Measurements from ENCODE around the gene TOPORS. TPM values are rescaled to one million over a fixed set of nuclear protein-coding genes. Genes with fewer than 3 reads are reported as not detected.
"Not testable (repeated sequence)": the region's sequence is repeated elsewhere in the genome, so short reads cannot be mapped to it uniquely, and the experiment has no call there.

TOPORS gene
- total RNA-seq, 2 donors from 2014 or later, result 25.8 to 28.3 TPM

- Mint-ChIP-seq H3K4me3 (peak overlapping the region; percentile 96), H3K27ac (peak overlapping the region; percentile 98), H3K27me3 (no peaks in the 10 kb centered on the region), H3K36me3 (ENCODE audit: low read depth) (peaks cover 5% of the 10 kb centered on the region), H3K4me1 (peaks cover 26% of the 10 kb centered on the region)
- peak; percentile 18 to 23 (median 19) for DNase-seq
- ATAC-seq, result peak; percentile 12
- H3K9me3 ChIP-seq (ENCODE audit: control insufficient read depth, low read length, poor library complexity, severe bottlenecking), result no peaks in the 10 kb centered on the region
These were observed 922 bp downstream of the TOPORS start for GRCh38 chr9:32551276-32552051.

GRCh38 chr9:32550562-32551275, 1.7 kb downstream of the TOPORS start:
- peak; percentile 85 for ATAC-seq
- Mint-ChIP-seq H3K27ac (peak overlapping the region; percentile 98), H3K4me3 (peak overlapping the region; percentile 96), H3K27me3 (no peaks in the 10 kb centered on the region), H3K36me3 (ENCODE audit: low read depth) (peaks cover 5% of the 10 kb centered on the region), H3K4me1 (peaks cover 22% of the 10 kb centered on the region)
- peak; percentile 90 to 97 (median 95) for DNase-seq
- no peaks in the 10 kb centered on the region for H3K9me3 ChIP-seq (ENCODE audit: control insufficient read depth, low read length, poor library complexity, severe bottlenecking)

- peak overlapping the region; percentile 96 for H3K4me3 Mint-ChIP-seq
- H3K27me3 Mint-ChIP-seq, result no peaks in the 10 kb centered on the region
- peaks cover 5% of the 10 kb centered on the region for H3K36me3 Mint-ChIP-seq (ENCODE audit: low read depth)
- no peaks in the 10 kb centered on the region for H3K9me3 ChIP-seq (ENCODE audit: control insufficient read depth, low read length, poor library complexity, severe bottlenecking)
- DNase-seq (no peak), ATAC-seq (no peak)
- peak overlapping the region; percentile 98 for H3K27ac Mint-ChIP-seq
- peaks cover 22% of the 10 kb centered on the region for H3K4me1 Mint-ChIP-seq
These were observed 2.2 kb downstream of the TOPORS start for GRCh38 chr9:32550150-32550561.

GRCh38 chr9:32548213-32548612, 4.2 kb downstream of the TOPORS start:
- DNase-seq; H3K36me3 Mint-ChIP-seq (ENCODE audit: low read depth); H3K4me3 Mint-ChIP-seq; H3K9me3 ChIP-seq (ENCODE audit: control insufficient read depth, low read length, poor library complexity, severe bottlenecking); ATAC-seq; H3K27me3 Mint-ChIP-seq; H3K27ac Mint-ChIP-seq: not testable (repeated sequence)
- peaks cover 20% of the 10 kb centered on the region for H3K4me1 Mint-ChIP-seq

- Mint-ChIP-seq H3K27ac (no peak overlapping the region), H3K4me3 (no peak overlapping the region), H3K27me3 (no peaks in the 10 kb centered on the region), H3K36me3 (ENCODE audit: low read depth) (peaks cover 11% of the 10 kb centered on the region), H3K4me1 (peaks cover 20% of the 10 kb centered on the region)
- DNase-seq (no peak), ATAC-seq (no peak)
- H3K9me3 ChIP-seq (ENCODE audit: control insufficient read depth, low read length, poor library complexity, severe bottlenecking), result no peaks in the 10 kb centered on the region
These were observed 6.5 kb downstream of the TOPORS start for GRCh38 chr9:32545884-32546283.

GRCh38 chr9:32543047-32543446, 9.3 kb downstream of the TOPORS start:
- no peak for DNase-seq
- no peaks in the 10 kb centered on the region for H3K9me3 ChIP-seq (ENCODE audit: control insufficient read depth, low read length, poor library complexity, severe bottlenecking)
- Mint-ChIP-seq H3K36me3 (ENCODE audit: low read depth) (peaks cover 7% of the 10 kb centered on the region), H3K27ac (no peak overlapping the region), H3K4me3 (no peak overlapping the region), H3K4me1 (peaks cover 9% of the 10 kb centered on the region), H3K27me3 (no peaks in the 10 kb centered on the region)
- no peak for ATAC-seq

GRCh38 chr9:32533816-32534215, 18.6 kb downstream of the TOPORS start:
- Mint-ChIP-seq H3K36me3 (ENCODE audit: low read depth) (peaks cover 7% of the 10 kb centered on the region), H3K4me3 (no peak overlapping the region), H3K27ac (peak overlapping the region; percentile 46), H3K4me1 (peaks cover 11% of the 10 kb centered on the region), H3K27me3 (no peaks in the 10 kb centered on the region)
- ATAC-seq (no peak), DNase-seq (no peak)
- no peaks in the 10 kb centered on the region for H3K9me3 ChIP-seq (ENCODE audit: control insufficient read depth, low read length, poor library complexity, severe bottlenecking)

- ATAC-seq, result no peak
- H3K27ac Mint-ChIP-seq, result peak overlapping the region; percentile 46
These were observed 19.1 kb downstream of the TOPORS start for GRCh38 chr9:32533336-32533735.

GRCh38 chr9:32526707-32527048, 25.7 kb downstream of the TOPORS start:
- Mint-ChIP-seq H3K4me1 (peaks cover 39% of the 10 kb centered on the region), H3K36me3 (ENCODE audit: low read depth) (peaks cover 8% of the 10 kb centered on the region), H3K27me3 (no peaks in the 10 kb centered on the region), H3K4me3 (peak overlapping the region; percentile 94), H3K27ac (peak overlapping the region; percentile 98)
- no peaks in the 10 kb centered on the region for H3K9me3 ChIP-seq (ENCODE audit: control insufficient read depth, low read length, poor library complexity, severe bottlenecking)
- DNase-seq, result no peak
- ATAC-seq, result no peak

More at GRCh38 chr9:32533336-32533735, 19.1 kb downstream of the TOPORS start:
- no peaks in the 10 kb centered on the region for H3K9me3 ChIP-seq (ENCODE audit: control insufficient read depth, low read length, poor library complexity, severe bottlenecking)
- Mint-ChIP-seq H3K36me3 (ENCODE audit: low read depth) (peaks cover 7% of the 10 kb centered on the region), H3K4me3 (no peak overlapping the region), H3K4me1 (peaks cover 11% of the 10 kb centered on the region), H3K27me3 (no peaks in the 10 kb centered on the region)
- DNase-seq, result no peak

GRCh38 chr9:32526041-32526706, 26.2 kb downstream of the TOPORS start, which contains the start of gene RIGI:
TSS of gene RIGI (minus strand) at chr9:32526196. CDS start at chr9:32526166, 30 bp downstream.
- no peaks in the 10 kb centered on the region for H3K27me3 Mint-ChIP-seq
- peak within 1 kb of the TSS; percentile 98 for H3K27ac Mint-ChIP-seq
- no peaks in the 10 kb centered on the region for H3K9me3 ChIP-seq (ENCODE audit: control insufficient read depth, low read length, poor library complexity, severe bottlenecking)
- ATAC-seq (peak; percentile 82), DNase-seq (peak; percentile 74 to 85 (median 80))
- H3K4me1 Mint-ChIP-seq, result peaks cover 41% of the 10 kb centered on the region
- peaks cover 8% of the 10 kb centered on the region for H3K36me3 Mint-ChIP-seq (ENCODE audit: low read depth)
- peak within 1 kb of the TSS; percentile 94 for H3K4me3 Mint-ChIP-seq

- Mint-ChIP-seq H3K27ac (peak overlapping the region; percentile 98), H3K36me3 (ENCODE audit: low read depth) (peaks cover 5% of the 10 kb centered on the region), H3K4me1 (peaks cover 41% of the 10 kb centered on the region), H3K4me3 (peak overlapping the region; percentile 94), H3K27me3 (no peaks in the 10 kb centered on the region)
- DNase-seq (no peak), ATAC-seq (peak; percentile 2)
- H3K9me3 ChIP-seq (ENCODE audit: control insufficient read depth, low read length, poor library complexity, severe bottlenecking), result no peaks in the 10 kb centered on the region
These were observed 26.7 kb downstream of the TOPORS start for GRCh38 chr9:32525709-32526030.

- ATAC-seq (peak; percentile 0), DNase-seq (no peak)
- no peaks in the 10 kb centered on the region for H3K9me3 ChIP-seq (ENCODE audit: control insufficient read depth, low read length, poor library complexity, severe bottlenecking)
- Mint-ChIP-seq H3K27ac (peak overlapping the region; percentile 98), H3K4me3 (peak overlapping the region; percentile 94), H3K27me3 (no peaks in the 10 kb centered on the region), H3K4me1 (peaks cover 44% of the 10 kb centered on the region), H3K36me3 (ENCODE audit: low read depth) (peaks cover 5% of the 10 kb centered on the region)
These were observed 27.3 kb downstream of the TOPORS start for GRCh38 chr9:32524892-32525708.

- Mint-ChIP-seq H3K4me1 (peaks cover 44% of the 10 kb centered on the region), H3K27ac (peak overlapping the region; percentile 98), H3K4me3 (peak overlapping the region; percentile 94)
- DNase-seq; ATAC-seq; H3K27me3 Mint-ChIP-seq; H3K9me3 ChIP-seq (ENCODE audit: control insufficient read depth, low read length, poor library complexity, severe bottlenecking); H3K36me3 Mint-ChIP-seq (ENCODE audit: low read depth): not testable (repeated sequence)
These were observed 27.9 kb downstream of the TOPORS start for GRCh38 chr9:32524558-32524891.
